Chondrocyte (in vitro differentiated cells): Measurements from ENCODE around the gene UBE2D1. TPM values are rescaled to one million over a fixed set of nuclear protein-coding genes. Genes with fewer than 3 reads are reported as not detected.
A peak's percentile ranks its signal among the peaks of the same experiment; 100 is the strongest.

Experiments
- DNase-seq: peaks from one replicate; pipeline ENCODE4 v3.0.0; 2021; ENCODE audit warnings: mixed read lengths, low spot score
- H3K27ac Mint-ChIP-seq: one replicate; pipeline ENCODE4 v1.8.0; 2021; ENCODE audit warnings: mild to moderate bottlenecking, moderate library complexity, mixed read lengths; ENCODE audit not compliant: unreplicated experiment
- H3K27me3 Mint-ChIP-seq: 2 replicates; pipeline ENCODE4 v1.8.0; 2021; ENCODE audit warnings: low read depth, mixed read lengths
- H3K36me3 Mint-ChIP-seq: 2 replicates; pipeline ENCODE4 v1.8.0; 2021; ENCODE audit warnings: low read depth, mixed read lengths
- H3K4me1 Mint-ChIP-seq: 2 replicates; pipeline ENCODE4 v1.8.0; 2021; ENCODE audit warnings: low read depth, mild to moderate bottlenecking, mixed read lengths
- H3K4me3 Mint-ChIP-seq: one replicate; pipeline ENCODE4 v1.8.0; 2021; ENCODE audit warnings: mild to moderate bottlenecking, moderate library complexity, mixed read lengths; ENCODE audit not compliant: unreplicated experiment
- H3K9me3 Mint-ChIP-seq: 2 replicates; pipeline ENCODE4 v1.8.0; 2021; ENCODE audit warnings: low read depth, mixed read lengths
- total RNA-seq: library from RNA; stranded (reverse); gene quantifications from 3 replicates; pipeline ENCODE4 v1.2.1, GENCODE V29; 2021
- TF ChIP-seq, protein P1 (sequence below): fragments of 200-600 bp; sonication (generic); IDR thresholded peaks from 2 replicates; pipeline ENCODE4 v1.5.0; 2021; ENCODE audit warnings: antibody characterized with exemption, mild to moderate bottlenecking, moderate library complexity

The UBE2D1 gene
- total RNA-seq, 1 donor from 2014 or later, result 12.7 TPM

DNA sequence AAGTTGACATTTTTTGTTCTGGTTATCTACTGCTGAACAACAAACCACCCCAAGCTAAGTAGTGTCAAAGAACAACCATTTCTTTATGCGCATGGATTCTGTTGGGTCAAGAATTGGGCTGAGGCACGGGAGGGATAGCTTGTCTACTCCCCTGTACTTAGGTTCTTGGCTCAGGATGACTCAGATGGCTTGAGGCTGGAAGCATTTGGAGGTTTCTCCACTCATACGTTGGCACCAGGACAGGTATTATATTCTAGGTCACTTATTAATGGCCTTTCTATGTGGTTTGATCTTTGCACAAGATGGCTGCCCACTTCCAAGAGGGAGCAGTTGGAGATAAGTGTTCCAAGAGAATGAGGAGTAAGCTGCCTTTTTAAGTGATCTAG is 38.6 kb downstream of the UBE2D1 start:
- H3K4me1 Mint-ChIP-seq, result no peaks in the 10 kb centered on the region
- H3K9me3 Mint-ChIP-seq, result no peaks in the 10 kb centered on the region
- H3K27me3 Mint-ChIP-seq, result no peaks in the 10 kb centered on the region
- no peak overlapping the region for H3K4me3 Mint-ChIP-seq
- DNase-seq, result no peak
- TF ChIP-seq, protein P1, sequence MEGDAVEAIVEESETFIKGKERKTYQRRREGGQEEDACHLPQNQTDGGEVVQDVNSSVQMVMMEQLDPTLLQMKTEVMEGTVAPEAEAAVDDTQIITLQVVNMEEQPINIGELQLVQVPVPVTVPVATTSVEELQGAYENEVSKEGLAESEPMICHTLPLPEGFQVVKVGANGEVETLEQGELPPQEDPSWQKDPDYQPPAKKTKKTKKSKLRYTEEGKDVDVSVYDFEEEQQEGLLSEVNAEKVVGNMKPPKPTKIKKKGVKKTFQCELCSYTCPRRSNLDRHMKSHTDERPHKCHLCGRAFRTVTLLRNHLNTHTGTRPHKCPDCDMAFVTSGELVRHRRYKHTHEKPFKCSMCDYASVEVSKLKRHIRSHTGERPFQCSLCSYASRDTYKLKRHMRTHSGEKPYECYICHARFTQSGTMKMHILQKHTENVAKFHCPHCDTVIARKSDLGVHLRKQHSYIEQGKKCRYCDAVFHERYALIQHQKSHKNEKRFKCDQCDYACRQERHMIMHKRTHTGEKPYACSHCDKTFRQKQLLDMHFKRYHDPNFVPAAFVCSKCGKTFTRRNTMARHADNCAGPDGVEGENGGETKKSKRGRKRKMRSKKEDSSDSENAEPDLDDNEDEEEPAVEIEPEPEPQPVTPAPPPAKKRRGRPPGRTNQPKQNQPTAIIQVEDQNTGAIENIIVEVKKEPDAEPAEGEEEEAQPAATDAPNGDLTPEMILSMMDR, result no peak
- no peak overlapping the region for H3K27ac Mint-ChIP-seq
- H3K36me3 Mint-ChIP-seq, result no peaks in the 10 kb centered on the region

DNA sequence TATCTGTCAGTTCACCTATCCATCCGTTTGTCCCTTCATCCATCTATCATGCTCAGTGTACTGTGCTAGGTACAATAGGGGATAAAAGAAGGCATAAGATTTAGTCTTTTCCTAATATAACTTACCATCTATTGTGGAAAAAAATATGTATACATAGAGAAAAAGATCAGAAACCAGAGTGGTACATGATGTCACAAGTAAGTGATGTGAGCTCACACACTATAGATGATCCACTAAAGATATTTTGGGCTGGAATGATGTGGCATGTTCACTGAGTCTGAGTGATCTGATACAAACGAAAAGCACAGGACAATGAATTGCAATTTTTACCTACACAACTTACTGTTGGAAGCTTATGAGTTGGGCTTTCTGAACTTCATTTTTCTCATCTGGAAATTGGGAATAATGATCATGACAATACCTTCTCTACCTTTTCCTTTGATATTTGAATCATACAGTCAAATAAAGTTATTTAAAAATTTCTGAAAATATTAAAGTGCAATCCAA is 47.7 kb downstream of the UBE2D1 start:
- Mint-ChIP-seq H3K9me3 (no peaks in the 10 kb centered on the region), H3K4me3 (no peak overlapping the region), H3K27ac (no peak overlapping the region), H3K36me3 (peaks cover 3% of the 10 kb centered on the region), H3K27me3 (no peaks in the 10 kb centered on the region), H3K4me1 (peaks cover 23% of the 10 kb centered on the region)
- TF ChIP-seq, protein P1, result no peak
- no peak for DNase-seq

- DNase-seq, result no peak
- Mint-ChIP-seq H3K9me3 (no peaks in the 10 kb centered on the region), H3K4me3 (peak overlapping the region; percentile 98), H3K27me3 (no peaks in the 10 kb centered on the region), H3K27ac (peak overlapping the region; percentile 98), H3K4me1 (peaks cover 23% of the 10 kb centered on the region), H3K36me3 (peaks cover 2% of the 10 kb centered on the region)
- TF ChIP-seq, protein P1, result no peak
Measured at GRCh38 chr10:58384095-58384494, 49.3 kb downstream of the UBE2D1 start.

DNA sequence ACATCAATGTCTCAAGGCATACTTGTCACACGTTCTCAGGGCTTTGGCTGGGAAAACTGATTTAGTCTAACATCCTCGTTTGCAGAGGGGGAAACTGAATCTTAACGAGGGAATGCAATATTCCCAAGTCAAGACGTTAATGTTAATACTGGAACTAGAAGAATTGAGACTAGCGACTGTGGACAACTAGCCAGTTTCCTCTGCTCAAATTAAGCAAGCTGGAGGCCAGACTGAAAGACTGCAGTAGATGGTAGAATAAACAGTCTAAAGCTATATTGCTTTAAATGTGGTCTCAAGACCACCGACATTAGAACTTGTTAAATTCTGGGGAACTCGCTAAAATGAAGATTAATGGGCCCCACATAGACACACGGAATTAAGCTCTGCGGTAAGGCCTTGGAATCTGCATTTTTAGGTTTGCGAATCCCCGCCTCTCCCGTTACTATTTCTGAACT is 49.8 kb downstream of the UBE2D1 start:
- peak overlapping the region; percentile 98 for H3K4me3 Mint-ChIP-seq
- peak overlapping the region; percentile 98 for H3K27ac Mint-ChIP-seq
- H3K9me3 Mint-ChIP-seq, result no peaks in the 10 kb centered on the region
- TF ChIP-seq, protein P1, result no peak
- DNase-seq, result no peak
- H3K27me3 Mint-ChIP-seq, result no peaks in the 10 kb centered on the region
- H3K36me3 Mint-ChIP-seq, result peaks cover 2% of the 10 kb centered on the region
- H3K4me1 Mint-ChIP-seq, result peaks cover 23% of the 10 kb centered on the region

DNA sequence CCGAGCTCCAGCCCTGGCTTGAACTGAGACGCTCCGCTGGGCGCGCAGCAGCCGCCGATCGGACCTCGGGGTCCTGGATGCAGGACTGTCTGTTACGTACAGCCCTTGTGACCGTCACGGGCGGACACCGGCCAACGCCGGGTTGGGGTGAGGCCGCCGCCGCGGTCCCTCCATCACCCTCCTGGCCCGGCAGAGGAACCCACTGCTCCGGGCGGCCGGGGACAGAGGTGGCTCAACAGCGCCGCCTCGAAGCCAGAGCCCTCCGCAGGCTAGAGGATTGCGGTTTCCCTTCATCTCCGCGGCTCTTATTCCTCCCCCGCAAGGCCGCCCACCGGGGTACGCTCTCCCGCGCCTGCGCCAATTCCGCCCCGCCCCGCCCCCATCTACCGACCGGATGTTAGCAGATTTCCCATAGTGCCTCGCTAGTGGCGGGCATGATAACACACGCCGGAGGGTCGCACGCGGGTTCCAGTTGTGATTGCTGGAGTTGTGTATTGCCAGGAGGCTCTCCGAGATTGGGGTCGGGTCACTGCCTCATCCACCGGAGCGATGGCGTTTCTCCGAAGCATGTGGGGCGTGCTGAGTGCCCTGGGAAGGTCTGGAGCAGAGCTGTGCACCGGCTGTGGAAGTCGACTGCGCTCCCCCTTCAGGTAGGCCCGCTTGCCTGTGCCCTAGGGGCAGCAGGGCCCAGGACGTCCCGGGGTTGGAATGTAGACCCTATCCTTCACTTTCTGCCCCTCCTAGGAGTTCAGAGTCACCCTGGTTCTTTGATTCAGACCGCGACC is 50.4 kb downstream of the UBE2D1 start, which contains the start of gene TFAM:
TFAM (plus strand) TSS at position 412 of the 785 bp plus-strand sequence; CDS start at position 550, 138 bp downstream.
- Mint-ChIP-seq H3K4me1 (peaks cover 23% of the 10 kb centered on the region), H3K27me3 (no peaks in the 10 kb centered on the region), H3K27ac (peak within 1 kb of the TSS; percentile 98), H3K9me3 (no peaks in the 10 kb centered on the region), H3K36me3 (peaks cover 3% of the 10 kb centered on the region), H3K4me3 (peak within 1 kb of the TSS; percentile 98)
- TF ChIP-seq, protein P1, result peak; percentile 69
- peak; percentile 95 for DNase-seq
